ENCODE data around the gene ZNF398. TPM values are rescaled to one million over a fixed set of nuclear protein-coding genes. Genes with fewer than 3 reads are reported as not detected.

The ZNF398 gene
- total and polyA plus RNA-seq, 10 of the 15 experiments (the other 5 are each of a cell fraction or from before 2014, with no cell fraction given), result 2.3 to 15.3 (median 10.0) TPM

DNA sequence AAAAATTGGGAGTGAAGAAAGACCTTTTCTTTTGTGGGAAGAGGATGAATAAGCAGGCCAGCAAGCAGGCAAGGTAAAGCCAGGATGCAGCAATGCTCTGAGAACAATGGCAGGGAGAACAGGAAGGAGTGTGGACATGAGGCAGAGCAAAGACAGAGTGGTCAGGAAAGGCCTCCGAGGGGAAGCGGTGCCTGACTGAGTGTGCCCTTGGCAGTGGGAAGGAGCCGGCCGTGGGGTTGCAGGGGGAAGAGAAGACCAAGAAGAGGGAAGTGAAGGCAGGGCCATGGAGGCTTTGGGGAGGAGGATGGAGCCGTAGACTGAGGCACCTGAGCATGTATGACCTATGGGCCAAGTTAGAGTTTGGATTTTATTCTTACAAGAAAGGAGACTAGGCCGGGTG is 70.3 kb downstream of the ZNF398 start:
- Histone ChIP-seq H4K20me1 (ENCODE audit: control insufficient read depth, insufficient read depth) (no peaks in the 10 kb centered on the region), H3K27me3 (replicated peaks in 1 of 2; ENCODE audit: control insufficient read depth in 2 of 2, insufficient read depth in 2 of 2, low read length in 1 of 2) (no peaks in the 10 kb centered on the region), H3K27ac (ENCODE audit: control insufficient read depth, insufficient read depth) (no peak overlapping the region), H3K4me3 (no peak overlapping the region), H3K79me2 (ENCODE audit: control insufficient read depth, insufficient read depth, low read length) (no peaks in the 10 kb centered on the region), H3K4me2 (ENCODE audit: control insufficient read depth, insufficient read depth) (no peak overlapping the region), H3K4me1 (ENCODE audit: control insufficient read depth, insufficient read depth, low read length) (no peaks in the 10 kb centered on the region), H3K9me3 (replicated peaks; ENCODE audit: control insufficient read depth, insufficient read depth, low read length) (no peaks in the 10 kb centered on the region), H3K9ac (ENCODE audit: control insufficient read depth, insufficient read depth, low read length) (no peak overlapping the region), H2AFZ (ENCODE audit: control insufficient read depth, low read depth, low read length) (no peak overlapping the region), H3K36me3 (ENCODE audit: control insufficient read depth in 2 of 2, insufficient read depth in 2 of 2, low read length in 1 of 2) (peaks cover 17 to 26% of the 10 kb centered on the region in 2 experiments)
- ChIA-PET POLR2A (interaction anchor here (0.7 kb wide), 1 partner anchor 149 kb away, joined by 5 read pairs; no protein-coding TSS in a partner anchor), CTCF (no interaction called here), SMC1A (ENCODE audit: uncharacterized antibody, unreplicated experiment) (no interaction called here), RAD21 (ENCODE audit: unreplicated experiment) (no interaction called here)
- ATAC-seq (no peak), DNase-seq (ENCODE audit: low read depth, low spot score) (no peak), FAIRE-seq (no peak)
- in situ Hi-C loops (cut with MboI), result no loop called here
- WGBS (ENCODE audit: insufficient coverage, insufficient replicate concordance, low lambda C conversion rate, missing lambda C conversion rate), result over 99% methylated on average over 6 of the region's 6 CpGs
- BruUV-seq (replicated peaks), result no TSS peak
- TF ChIP-seq, protein P1, sequence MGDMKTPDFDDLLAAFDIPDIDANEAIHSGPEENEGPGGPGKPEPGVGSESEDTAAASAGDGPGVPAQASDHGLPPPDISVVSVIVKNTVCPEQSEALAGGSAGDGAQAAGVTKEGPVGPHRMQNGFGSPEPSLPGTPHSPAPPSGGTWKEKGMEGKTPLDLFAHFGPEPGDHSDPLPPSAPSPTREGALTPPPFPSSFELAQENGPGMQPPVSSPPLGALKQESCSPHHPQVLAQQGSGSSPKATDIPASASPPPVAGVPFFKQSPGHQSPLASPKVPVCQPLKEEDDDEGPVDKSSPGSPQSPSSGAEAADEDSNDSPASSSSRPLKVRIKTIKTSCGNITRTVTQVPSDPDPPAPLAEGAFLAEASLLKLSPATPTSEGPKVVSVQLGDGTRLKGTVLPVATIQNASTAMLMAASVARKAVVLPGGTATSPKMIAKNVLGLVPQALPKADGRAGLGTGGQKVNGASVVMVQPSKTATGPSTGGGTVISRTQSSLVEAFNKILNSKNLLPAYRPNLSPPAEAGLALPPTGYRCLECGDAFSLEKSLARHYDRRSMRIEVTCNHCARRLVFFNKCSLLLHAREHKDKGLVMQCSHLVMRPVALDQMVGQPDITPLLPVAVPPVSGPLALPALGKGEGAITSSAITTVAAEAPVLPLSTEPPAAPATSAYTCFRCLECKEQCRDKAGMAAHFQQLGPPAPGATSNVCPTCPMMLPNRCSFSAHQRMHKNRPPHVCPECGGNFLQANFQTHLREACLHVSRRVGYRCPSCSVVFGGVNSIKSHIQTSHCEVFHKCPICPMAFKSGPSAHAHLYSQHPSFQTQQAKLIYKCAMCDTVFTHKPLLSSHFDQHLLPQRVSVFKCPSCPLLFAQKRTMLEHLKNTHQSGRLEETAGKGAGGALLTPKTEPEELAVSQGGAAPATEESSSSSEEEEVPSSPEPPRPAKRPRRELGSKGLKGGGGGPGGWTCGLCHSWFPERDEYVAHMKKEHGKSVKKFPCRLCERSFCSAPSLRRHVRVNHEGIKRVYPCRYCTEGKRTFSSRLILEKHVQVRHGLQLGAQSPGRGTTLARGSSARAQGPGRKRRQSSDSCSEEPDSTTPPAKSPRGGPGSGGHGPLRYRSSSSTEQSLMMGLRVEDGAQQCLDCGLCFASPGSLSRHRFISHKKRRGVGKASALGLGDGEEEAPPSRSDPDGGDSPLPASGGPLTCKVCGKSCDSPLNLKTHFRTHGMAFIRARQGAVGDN (IDR thresholded peaks at IDR 0.05), result no peak
- TF ChIP-seq MEF2A (IDR thresholded peaks at IDR 0.05; ENCODE audit: insufficient read depth, low read depth, low read length) (no peak), YY1 (IDR thresholded peaks at IDR 0.05; ENCODE audit: low read depth, low read length) (no peak), RBBP5 (conservative IDR thresholded peaks at IDR 0.05) (no peak)
- intact Hi-C loops (cut with micrococcal nuclease; ENCODE audit: unreplicated experiment), result no loop called here
